ENCODE data around the gene JADE2. TPM values are rescaled to one million over a fixed set of nuclear protein-coding genes. Genes with fewer than 3 reads are reported as not detected.

JADE2 gene
- total and polyA plus RNA-seq, 7 donors: 4.9 to 53.8 (median 38.5) TPM

GRCh38 chr5:134490255-134490924 lies 35.1 kb upstream of the JADE2 start:
- WGBS, 2 donors: 84 to 92% methylated on average over 9 of the region's 9 CpGs
- Histone ChIP-seq H3K27ac (no peak overlapping the region), H3K4me3 (no peak overlapping the region), H3K36me3 (no peaks in the 10 kb centered on the region), H3K27me3 (no peaks in the 10 kb centered on the region), H3K9me3 (no peaks in the 10 kb centered on the region), H3K4me1 (no peaks in the 10 kb centered on the region)
- intact Hi-C loops (cut with DNase I): no loop called here
- no peak for TF ChIP-seq CTCF (IDR thresholded peaks at IDR 0.05)
- no peak for TF ChIP-seq POLR2AphosphoS5 (IDR thresholded peaks at IDR 0.05)
- TF ChIP-seq POLR2A (IDR thresholded peaks at IDR 0.05): no peak
- TF ChIP-seq EP300 (IDR thresholded peaks at IDR 0.05): no peak
- DNase-seq: no peak

- no peak overlapping the region for H3K4me3 ChIP-seq
- WGBS, 2 donors: 88 to 93% methylated on average over 8 of the region's 8 CpGs
- no peaks in the 10 kb centered on the region for H3K4me1 ChIP-seq
- intact Hi-C loops (cut with DNase I): no loop called here
- H3K36me3 ChIP-seq: no peaks in the 10 kb centered on the region
- no peaks in the 10 kb centered on the region for H3K9me3 ChIP-seq
- H3K27ac ChIP-seq: no peak overlapping the region
- no peak for DNase-seq
- TF ChIP-seq POLR2AphosphoS5 (IDR thresholded peaks at IDR 0.05): no peak
- no peaks in the 10 kb centered on the region for H3K27me3 ChIP-seq
Observed at GRCh38 chr5:134490925-134491271, 34.6 kb upstream of the JADE2 start.

GRCh38 chr5:134491841-134492442 lies 33.5 kb upstream of the JADE2 start:
- WGBS, 2 donors: 94 to 95% methylated on average over 9 of the region's 9 CpGs
- H3K27me3 ChIP-seq: no peaks in the 10 kb centered on the region
- TF ChIP-seq POLR2A (IDR thresholded peaks at IDR 0.05) (no peak), CTCF (IDR thresholded peaks at IDR 0.05) (no peak), POLR2AphosphoS5 (IDR thresholded peaks at IDR 0.05) (no peak), EP300 (IDR thresholded peaks at IDR 0.05) (no peak)
- no peaks in the 10 kb centered on the region for H3K36me3 ChIP-seq
- H3K4me3 ChIP-seq: no peak overlapping the region
- intact Hi-C loops (cut with DNase I): no loop called here
- no peaks in the 10 kb centered on the region for H3K9me3 ChIP-seq
- no peaks in the 10 kb centered on the region for H3K4me1 ChIP-seq
- no peak for DNase-seq
- H3K27ac ChIP-seq: no peak overlapping the region

- no peaks in the 10 kb centered on the region for H3K4me1 ChIP-seq
- H3K9me3 ChIP-seq: no peaks in the 10 kb centered on the region
- TF ChIP-seq EP300 (IDR thresholded peaks at IDR 0.05) (no peak), POLR2AphosphoS5 (IDR thresholded peaks at IDR 0.05) (no peak), POLR2A (IDR thresholded peaks at IDR 0.05) (no peak), CTCF (IDR thresholded peaks at IDR 0.05) (no peak)
- no peaks in the 10 kb centered on the region for H3K27me3 ChIP-seq
- intact Hi-C loops (cut with DNase I): no loop called here
- no peaks in the 10 kb centered on the region for H3K36me3 ChIP-seq
- WGBS, 2 donors: 89 to 92% methylated on average over 6 of the region's 6 CpGs
- H3K27ac ChIP-seq: no peak overlapping the region
- H3K4me3 ChIP-seq: no peak overlapping the region
- DNase-seq: no peak
Observed at GRCh38 chr5:134492568-134492967, 32.9 kb upstream of the JADE2 start.

- no peak overlapping the region for H3K27ac ChIP-seq
Observed at GRCh38 chr5:134493461-134494055, 31.9 kb upstream of the JADE2 start.

More at GRCh38 chr5:134493461-134494055, 31.9 kb upstream of the JADE2 start:
- WGBS, 2 donors: 91 to 95% methylated on average over 4 of the region's 4 CpGs
- Histone ChIP-seq H3K36me3 (no peaks in the 10 kb centered on the region), H3K9me3 (no peaks in the 10 kb centered on the region), H3K4me1 (no peaks in the 10 kb centered on the region), H3K4me3 (no peak overlapping the region), H3K27me3 (no peaks in the 10 kb centered on the region)
- intact Hi-C loops (cut with DNase I): no loop called here
- DNase-seq: no peak
- TF ChIP-seq EP300 (IDR thresholded peaks at IDR 0.05): no peak
- no peak for TF ChIP-seq POLR2AphosphoS5 (IDR thresholded peaks at IDR 0.05)
- no peak for TF ChIP-seq CTCF (IDR thresholded peaks at IDR 0.05)
- TF ChIP-seq POLR2A (IDR thresholded peaks at IDR 0.05): no peak

All from sigmoid colon (tissue), 7 donors.